Right hindlimb (tissue), 1 donor: ENCODE measurements around the gene IGIP.

Experiments used
- DNase-seq: peaks from one replicate; pipeline ENCODE4 v3.0.0-alpha.2; 2018

IGIP gene

DNA sequence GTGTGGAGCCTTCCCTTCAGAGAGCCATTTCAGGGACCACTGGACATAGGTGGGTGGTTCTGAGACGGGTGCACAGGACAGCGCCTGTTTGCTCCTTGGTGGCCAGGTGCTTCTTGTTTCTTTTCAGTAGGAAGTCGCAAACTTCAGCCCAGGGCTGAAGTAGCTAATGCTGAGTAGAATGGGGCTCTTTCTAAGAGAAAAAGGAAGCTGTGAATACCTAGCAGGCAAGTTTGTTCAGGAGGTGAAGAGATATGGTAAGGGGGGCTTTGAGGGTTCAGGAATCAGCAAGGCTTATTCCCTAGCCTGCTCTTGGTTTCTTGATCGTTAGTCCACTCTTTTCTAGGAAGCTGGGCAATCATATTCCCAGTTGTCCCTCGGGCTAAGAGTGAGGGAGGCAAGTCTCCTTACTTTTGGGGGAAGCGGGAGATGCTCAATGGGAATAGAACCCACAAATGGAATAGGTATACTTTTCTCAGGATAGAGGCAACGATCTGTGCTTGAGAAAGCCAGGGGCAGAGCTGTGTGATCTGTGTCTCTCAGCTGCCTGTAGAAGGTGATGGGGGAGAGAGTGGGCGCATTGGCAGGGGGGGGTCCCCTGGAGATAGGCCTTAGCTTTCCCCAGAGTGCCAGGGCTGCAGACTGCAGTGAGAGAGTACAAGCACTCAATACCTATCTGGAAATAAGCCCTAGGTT lies 13.7 kb upstream of the IGIP start:
- DNase-seq = no peak

DNA sequence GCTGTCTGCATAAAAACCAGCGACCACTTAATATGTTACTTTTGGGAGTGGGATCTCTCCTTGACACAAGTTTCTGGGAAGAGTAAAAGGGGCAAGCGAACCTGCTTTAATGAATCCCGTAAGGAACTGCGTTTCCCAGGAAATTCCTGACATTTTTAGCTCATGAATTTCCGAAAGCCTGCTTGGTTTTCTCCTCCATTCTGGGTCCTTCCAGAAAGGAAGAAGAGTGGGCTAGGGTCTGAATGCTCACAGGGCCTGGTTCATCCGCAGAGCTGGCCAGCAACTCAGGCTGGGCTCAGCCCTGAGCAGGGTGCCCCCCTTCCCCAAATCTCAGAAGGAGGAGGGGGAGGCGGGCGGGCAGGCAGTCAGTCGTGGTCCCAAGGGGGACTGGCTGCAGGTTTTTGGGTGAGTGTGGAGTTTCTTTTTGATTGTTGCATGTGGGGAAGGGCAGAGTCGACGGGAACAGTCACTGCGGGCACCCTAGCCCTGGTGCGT lies 13.0 kb upstream of the IGIP start:
- DNase-seq = no peak

DNA sequence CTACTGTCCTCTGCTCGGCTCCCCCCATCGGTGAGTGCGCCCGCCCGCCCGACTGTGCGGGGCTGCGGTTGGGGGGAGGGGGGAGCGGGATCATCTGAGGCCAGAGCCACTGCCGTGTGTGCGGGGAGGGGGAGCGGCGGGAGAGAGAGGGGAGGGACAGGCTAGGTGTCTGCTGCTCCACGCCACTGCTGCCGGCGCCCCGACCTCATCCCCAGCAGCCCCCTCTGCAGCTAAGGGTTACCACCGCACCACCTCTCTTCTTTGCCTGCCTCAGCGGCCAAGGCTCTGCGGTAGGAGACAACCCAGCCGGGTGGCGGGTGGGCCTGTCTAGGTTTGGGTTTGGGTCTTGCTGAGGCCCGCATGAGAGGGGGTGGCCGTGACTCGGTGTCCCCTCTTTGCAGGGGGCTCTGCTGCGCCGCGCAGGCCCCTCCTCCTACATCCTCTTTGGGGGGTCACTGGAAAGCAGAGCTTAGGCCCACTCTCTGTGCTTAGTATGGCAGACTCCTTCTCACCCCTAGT lies 12.5 kb upstream of the IGIP start:
- peak; percentile 31 for DNase-seq

DNA sequence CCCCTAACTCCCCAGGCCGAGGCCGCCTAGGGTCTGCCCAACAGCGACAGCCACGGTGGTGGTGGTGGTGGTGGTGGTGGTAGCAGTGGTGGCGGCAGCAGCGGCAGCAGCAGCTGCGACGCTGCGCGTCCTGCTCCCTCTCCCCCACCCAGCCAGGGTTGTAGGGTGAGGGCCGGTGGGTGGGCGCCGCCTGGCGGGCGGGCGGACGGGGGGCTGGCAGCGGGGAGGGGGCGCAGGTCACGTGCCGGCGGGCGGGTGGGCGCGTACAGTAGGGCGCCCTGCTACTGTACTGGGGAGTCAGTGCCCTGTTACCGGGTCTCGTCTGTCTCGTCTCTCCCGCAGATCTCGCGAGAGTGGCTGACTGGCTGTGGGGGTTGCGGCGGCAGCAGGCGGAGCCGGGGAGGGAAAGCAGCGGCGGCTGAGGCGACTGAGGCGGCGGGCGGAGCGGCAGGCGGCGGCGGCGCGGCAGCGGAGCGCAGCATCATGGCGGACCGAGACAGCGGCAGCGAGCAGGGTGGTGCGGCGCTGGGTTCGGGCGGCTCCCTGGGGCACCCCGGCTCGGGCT lies 12.0 kb upstream of the IGIP start, which contains the start of gene PURA:
PURA (plus strand) TSS at position 411 of the 565 bp plus-strand sequence; CDS start at position 484, 73 bp downstream.
- DNase-seq = peak; percentile 97

DNA sequence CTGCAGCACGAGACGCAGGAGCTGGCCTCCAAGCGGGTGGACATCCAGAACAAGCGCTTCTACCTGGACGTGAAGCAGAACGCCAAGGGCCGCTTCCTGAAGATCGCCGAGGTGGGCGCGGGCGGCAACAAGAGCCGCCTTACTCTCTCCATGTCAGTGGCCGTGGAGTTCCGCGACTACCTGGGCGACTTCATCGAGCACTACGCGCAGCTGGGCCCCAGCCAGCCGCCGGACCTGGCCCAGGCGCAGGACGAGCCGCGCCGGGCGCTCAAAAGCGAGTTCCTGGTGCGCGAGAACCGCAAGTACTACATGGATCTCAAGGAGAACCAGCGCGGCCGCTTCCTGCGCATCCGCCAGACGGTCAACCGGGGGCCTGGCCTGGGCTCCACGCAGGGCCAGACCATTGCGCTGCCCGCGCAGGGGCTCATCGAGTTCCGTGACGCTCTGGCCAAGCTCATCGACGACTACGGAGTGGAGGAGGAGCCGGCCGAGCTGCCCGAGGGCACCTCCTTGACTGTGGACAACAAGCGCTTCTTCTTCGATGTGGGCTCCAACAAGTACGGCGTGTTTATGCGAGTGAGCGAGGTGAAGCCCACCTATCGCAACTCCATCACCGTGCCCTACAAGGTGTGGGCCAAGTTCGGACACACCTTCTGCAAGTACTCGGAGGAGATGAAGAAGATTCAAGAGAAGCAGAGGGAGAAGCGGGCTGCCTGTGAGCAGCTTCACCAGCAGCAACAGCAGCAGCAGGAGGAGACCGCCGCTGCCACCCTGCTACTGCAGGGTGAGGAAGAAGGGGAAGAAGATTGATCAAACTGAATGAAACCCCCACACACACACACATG lies 11.2 kb upstream of the IGIP start:
- peak; percentile 62 for DNase-seq

DNA sequence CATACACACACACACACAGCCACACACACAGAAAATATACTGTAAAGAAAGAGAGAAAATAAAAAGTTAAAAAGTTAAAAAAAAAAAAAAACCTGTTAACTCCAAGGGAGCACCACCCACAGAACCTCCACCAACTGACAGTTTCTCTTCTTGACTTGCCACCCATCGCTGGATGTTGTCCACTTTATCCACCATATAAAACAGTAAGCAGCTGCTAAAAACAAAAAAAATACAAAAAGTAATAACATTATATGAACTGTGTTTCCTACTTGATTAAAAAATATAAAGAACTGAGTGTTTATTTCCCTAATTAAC lies 10.6 kb upstream of the IGIP start:
- DNase-seq = no peak

DNA sequence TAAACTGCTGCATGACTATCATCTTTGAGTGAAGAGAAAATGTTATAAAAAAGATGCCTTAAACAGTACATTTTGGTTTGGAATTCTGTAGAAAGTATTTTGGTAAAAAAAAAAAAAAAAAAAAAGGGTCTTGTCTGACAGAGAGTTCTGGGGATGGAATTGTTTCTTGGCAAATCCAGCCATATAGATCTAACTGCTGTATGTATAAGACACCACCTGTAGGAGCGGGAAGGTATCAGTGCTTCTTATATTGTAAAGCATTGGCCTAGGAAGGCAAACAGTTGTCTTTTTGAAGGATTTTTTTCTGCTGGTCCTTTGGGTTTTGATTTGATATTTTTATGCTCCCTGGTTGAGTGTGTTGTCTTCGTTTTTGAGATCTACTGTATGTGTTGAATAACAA lies 9.0 kb upstream of the IGIP start:
- no peak for DNase-seq

DNA sequence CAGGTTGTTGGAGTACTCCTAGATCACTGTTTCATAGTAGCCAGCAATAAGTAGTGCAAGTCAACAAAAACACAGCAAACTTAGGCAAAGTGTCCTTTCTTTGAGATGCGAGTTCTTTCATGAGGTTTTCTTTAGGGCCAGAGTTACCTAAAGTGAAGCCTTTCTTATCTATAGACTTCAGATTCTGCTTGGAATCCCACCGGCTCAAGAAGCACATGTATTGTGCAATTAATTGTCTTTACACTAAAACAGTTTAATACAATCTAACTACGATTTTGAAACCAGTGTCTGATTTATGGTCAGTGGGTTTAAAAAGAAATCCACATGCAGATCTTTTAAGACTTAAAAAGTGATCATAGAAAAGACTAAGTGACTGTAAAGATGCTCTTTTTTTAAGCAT lies 8.2 kb upstream of the IGIP start:
- DNase-seq = no peak

DNA sequence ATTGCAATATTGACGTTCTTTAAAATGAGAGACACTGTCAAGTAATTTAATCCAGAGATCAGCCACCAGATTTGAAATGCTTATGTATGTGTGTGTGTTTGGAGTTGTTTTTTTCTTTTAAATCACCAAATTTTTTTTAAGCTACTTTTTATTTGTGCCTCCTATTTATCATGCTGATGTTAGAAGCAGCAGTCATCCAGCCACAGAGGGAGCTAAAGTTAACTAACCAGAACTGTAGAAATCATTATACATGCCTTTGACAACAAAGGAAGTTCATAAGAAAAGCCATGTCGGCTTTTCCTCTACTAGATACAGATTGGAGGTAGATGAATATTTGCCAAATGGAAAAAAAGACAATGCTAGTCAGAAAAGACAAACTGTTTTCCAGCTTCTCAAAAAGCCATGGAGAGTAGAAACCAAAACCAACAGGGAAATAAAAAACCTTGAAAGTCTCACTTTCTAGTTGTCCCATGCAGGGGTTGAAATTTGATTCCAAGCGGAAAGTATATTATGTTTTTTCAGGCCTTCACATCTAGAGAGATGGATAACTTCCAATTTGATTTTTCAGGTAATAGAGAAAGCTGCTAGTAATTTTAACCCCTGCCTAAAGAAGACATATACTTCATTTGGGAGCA lies 7.3 kb upstream of the IGIP start:
- no peak for DNase-seq

DNA sequence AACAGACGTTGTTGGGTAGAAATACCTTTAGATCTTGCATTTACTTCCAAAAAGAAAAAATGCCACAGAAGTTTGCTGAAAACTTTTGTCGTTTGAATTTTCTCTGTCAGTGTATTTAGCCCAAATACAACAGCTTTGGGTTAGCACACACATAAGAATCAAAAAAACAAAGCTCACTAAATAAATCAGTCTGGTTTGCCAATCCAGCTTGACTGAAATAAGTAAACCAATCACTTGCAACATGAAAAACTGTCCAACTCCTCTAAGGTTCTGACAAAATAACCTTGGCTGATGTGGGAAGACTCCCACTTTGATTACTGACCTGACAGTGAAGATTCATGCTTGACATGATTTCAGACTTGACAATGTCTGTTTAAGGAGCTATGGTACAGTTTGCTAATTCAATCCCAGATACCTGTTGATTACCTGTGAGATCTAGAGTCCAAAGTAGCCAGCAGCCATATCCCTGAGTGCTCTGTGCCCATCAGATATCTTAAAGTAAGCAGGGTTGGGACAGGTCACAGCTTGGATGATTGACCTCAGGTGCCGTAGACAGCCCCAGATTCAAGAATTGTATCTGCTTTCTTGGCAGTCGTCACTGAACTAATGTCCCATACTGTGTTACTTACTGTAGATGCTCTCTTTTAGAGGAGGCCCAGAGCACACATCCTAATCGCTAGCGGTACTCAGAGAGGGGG lies 727 bp downstream of the IGIP start:
- no peak for DNase-seq

DNA sequence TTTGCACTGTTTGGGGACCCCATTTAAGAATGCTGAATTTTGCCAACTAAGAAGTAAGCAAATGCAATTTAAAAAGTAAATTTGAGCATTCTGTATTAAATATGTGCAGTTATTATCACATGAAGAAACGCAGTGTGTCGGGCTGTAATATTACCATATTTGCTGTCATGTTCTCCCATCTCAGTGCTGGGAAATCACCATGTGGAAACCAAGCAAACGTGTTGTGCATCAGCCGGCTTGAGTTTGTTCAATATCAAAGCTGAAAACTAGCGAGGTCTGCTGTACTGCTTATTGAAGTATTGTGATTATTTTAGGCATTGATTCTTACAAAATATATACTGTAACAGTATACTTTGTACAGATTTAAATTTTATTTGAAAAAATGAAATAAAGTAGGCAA lies 2.6 kb downstream of the IGIP start:
- no peak for DNase-seq

DNA sequence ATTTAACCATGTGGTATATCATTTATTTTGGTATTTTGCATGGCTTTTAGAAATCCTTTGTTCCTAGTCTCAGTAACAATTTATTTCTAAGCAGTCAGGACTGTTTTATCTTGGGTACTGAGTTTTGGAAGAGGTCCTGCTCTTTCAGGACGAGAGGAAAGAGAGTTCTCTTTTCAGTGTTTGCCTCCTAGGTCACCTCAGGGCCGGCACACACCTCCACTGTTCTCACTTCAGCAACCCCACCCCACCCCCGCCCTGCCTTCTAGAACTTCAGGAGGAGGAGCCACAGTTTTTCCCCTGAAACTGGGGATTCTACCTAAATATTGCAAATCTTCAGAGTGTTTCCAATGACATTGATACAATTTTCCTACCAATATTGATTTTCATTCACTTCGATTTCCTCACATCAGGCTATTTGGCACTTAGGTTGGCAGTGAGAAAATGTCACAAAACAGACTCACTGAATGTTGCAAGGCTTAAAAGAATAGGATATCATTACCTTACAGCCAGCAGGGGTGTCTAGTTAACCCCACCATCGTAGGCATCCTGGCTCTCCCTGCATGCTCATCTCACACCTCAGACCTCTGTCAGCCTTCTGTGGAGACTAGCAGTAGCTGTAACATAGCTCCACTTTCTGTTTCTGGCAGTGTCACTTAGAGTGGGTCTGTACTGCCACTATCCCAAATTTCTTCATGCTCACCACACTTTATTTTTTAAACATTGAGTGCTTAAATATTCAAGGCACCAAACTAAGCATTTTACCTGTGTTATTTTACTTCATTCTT lies 5.4 kb downstream of the IGIP start:
- DNase-seq = no peak

DNA sequence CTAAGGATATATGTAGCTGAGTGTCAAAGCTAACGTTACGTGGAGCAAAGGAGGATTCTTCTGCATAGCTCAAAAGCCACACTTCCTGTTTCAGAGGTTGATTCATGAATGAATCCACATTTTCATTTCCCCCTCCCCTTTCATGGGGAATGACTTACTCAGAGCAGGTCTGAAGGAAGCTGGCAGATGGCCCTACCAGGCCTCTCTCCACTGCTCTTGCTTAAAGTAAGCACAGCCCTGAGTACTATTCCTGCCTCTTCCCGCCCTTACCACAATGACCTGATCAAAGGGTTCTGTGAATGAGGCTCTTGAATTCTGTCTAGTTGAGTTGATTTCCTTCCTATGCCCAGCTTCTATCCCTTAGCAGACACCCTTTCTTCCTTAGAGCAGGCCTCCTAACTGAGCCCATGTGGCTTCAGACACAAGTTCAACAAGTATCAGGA lies 6.3 kb downstream of the IGIP start:
- DNase-seq = no peak

DNA sequence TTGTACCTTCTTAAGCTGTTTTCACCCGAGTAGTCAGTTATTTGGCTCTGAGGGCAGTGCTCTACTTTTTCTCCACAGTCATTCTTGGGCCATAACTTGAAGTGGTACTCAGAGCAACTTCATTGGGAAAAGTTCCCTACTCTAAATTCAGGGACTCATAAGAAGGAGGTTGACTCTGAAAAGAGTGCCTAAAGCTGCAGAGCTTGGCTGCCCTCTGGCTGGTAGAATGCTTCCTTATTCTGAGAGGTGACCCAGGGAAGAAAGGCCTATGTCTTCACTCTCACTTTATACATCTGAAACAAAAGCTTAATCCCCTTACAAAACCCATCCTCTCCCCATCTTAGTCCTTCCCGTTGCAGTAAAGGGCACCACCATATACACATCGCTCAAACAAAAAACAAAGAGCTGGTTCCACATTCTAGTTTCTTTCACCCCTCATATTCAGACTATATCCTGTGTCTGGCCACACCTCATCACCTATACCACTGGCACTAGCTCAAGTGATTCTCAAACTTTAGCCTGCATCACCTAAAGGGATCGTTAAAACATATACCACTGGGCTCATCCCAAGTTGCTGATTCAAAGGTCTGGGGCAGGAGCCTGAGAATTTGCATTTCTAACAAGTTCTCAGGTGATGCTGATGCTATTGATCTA lies 7.9 kb downstream of the IGIP start:
- DNase-seq = no peak

DNA sequence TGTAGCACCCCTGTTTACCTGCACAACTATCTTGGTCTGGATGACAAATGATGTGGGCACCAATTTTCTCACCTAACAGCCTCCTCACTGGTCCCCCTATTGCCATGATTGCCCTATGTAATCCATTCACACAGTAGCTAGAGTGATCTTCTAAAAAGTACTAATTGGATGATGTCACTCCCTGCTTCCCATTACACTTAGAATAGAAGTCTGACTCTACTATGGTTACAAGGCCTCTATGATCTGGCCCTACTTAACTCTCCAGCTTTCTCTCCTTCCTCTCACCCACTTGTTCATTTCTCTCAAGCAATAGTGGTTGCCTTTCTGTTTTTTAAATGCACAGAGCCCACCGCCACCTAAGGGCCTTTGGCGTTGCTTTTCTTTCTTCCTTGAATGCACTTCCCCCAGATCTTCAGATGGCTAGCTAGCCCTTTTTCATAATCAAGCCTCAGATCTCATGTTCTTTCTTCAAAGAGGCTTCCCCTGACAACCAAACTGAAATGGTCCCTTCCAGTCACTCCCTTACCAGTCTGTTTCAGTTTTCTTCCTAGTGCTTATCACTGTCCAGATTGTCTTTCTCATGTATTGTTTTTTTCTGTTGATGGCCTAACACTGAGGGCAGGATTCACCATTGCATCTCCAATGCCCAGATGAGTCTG lies 8.7 kb downstream of the IGIP start:
- no peak for DNase-seq

DNA sequence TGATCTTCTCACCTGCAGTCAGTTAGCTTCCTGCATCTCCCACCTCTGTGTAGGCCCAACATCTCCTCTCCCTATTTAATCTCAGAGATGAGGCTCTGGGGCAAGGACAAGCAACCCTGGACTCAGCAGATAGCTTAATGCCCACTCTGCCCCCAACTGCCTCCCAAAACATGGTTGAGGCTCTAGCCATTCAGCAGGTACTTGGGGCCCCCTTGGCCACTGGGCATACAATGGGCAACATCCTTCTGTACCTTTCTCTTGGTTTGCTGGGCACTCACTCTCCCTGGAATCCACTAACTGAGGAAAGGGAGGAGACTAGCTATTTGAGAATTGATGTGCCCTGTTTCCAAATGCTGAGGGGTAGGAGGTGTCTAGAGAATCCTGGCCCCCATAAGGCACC lies 9.4 kb downstream of the IGIP start:
- no peak for DNase-seq

DNA sequence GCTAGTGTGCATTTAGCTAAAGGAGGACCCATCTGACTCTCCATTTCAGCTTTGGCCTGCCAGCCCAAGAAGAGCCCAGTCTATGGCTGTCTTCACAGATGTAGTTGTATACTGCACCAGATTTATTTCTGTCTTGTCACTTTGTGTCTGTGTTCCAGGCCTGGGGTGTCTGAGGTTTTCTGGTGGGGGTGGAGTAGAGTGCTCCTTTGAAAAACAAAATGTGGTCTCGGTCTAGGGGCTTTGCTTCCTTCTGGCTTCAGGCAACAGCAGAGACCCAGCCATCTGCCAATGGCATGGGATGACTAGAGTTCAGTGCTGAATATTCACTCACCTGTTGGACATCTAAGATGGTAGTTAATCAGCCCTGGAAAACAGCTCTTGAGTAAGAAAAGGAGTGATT lies 10.9 kb downstream of the IGIP start:
- DNase-seq = no peak

DNA sequence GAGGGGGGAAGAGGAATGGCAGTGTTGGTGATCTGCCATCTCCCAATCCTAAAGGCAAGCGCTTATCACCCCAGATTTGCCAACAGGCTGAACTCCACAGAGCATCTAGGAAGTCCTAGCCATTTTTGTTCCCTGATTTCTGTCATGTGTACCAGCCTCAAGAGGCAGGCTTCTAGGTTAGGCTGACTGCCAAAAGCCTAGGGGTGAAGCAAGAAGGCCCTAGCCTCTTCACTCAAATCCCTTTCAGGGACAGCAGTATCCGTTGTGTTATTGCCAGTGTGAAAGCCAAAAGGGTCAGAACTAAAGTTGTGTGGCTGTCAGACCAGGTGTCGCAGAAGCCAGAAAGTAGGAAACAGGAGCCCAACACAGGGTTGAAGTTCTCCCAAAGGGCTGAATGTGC lies 14.7 kb downstream of the IGIP start:
- no peak for DNase-seq

DNA sequence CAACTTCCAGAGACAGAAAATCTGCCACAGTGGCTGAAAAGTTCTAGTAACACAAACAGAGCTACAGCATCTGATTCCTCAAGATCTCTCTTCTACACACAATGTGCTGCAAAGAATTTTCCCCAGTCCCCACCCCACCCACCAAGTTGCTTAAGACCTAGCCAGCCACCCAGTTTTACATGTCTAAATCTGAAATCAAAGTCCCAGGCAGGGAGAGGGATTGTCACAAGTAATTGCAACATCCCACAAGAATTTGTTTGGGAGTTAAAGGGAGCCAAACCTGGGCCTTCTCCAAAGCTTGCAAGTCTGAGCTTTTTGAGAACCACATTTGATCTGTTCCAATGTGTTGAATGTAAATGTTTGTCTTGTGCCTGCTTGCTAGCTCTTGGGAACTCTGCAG lies 15.5 kb downstream of the IGIP start:
- DNase-seq = no peak

DNA sequence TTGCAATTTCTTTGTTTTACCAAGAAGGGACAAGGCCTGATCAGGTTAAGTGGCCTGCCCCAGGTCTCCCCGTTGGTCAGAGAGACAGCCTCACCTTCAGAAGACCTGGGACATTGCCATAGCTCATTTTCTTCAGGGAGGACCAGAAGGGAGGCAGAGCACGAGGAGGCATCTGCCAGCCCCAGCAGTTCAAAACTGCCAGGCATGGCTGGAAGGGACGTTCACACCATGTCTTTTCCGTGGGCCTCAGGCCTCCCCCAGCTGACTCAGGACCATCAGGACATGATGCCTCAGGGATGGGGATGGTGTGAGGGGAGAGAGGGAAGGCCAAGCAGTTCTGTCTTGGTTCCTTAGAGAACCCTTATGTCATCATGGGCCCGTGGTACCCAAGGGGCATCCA lies 16.5 kb downstream of the IGIP start:
- DNase-seq = no peak

DNA sequence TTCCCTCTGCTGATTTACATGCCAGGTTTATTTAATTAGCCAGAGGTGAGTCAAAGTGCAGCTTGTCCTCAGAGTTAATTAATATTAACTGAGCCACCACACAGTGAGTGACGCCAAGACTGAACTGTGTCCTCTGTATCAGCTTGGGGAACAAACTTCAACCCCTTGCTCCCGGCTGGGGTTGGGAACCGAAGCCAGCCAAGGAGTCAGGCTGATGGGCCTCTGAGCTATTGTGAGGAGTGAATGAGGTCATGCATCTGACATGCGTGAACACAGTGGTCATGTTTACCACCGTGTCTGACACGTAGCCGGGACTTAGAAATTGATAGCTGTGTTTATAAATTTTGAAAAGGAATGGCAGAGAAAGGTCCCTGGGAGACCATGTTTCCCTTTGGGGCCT lies 17.1 kb downstream of the IGIP start:
- no peak for DNase-seq
